KOPT-K1 (cell line): ENCODE data around the gene NEDD4L.

Experiments
- H3K27ac ChIP-seq: fragments of 200-600 bp; sonication (generic); 2 replicates; pipeline ENCODE4 v1.5.1; 2016; ENCODE audit warnings: antibody characterized with exemption, mild to moderate bottlenecking, low read depth, low read length; ENCODE audit not compliant: poor library complexity, severe bottlenecking
- H3K36me3 ChIP-seq: fragments of 200-600 bp; sonication (generic); 2 replicates; pipeline ENCODE4 v1.5.1; 2017; ENCODE audit warnings: antibody characterized with exemption, mild to moderate bottlenecking, low read length, moderate library complexity; ENCODE audit not compliant: insufficient read depth
- H3K9me3 ChIP-seq: fragments of 200-600 bp; sonication (generic); 2 replicates; pipeline ENCODE4 v1.5.1; 2017; ENCODE audit warnings: antibody characterized with exemption, low read length, mild to moderate bottlenecking; ENCODE audit not compliant: insufficient read depth, poor library complexity, severe bottlenecking

The NEDD4L gene

DNA sequence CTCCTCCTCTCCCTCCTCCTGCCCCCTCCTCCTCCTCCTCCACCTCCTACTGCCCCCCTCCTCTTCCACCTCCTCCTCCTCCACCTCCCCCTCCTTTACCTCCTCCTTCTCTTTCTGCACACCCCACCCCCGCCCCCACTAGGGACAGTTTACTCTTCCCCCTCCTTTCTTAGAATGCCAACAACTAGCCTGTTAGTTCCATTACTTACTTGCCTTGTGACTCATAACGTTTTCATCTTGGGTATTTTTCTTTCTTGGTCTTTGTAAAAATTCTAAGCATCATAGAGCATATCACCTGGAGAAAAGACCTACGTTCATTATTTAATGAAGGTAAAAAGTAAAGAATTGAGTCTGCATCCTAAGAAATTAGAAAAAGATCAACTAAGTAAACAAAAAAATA is 165.3 kb downstream of the NEDD4L start:
- no peak overlapping the region for H3K27ac ChIP-seq
- H3K36me3 ChIP-seq = no peaks in the 10 kb centered on the region
- H3K9me3 ChIP-seq = no peaks in the 10 kb centered on the region

DNA sequence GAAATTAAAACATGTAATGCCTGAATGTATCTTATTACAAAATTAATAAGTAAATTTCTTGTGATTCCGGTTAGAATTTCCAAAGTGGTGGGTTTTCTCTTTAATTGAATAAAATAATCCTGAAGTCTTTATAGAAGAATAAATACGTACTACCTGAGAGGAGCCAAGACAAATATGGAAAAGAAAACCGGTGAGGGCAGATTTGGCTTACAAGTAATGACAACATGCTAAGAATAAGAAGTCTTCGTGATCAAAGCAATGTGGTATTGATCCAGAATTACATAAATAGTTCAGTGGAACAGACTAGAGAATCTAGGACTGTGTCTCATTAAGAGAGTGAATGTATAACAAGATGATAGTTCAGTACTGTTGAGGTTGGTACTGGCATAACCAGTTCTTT is 167.5 kb downstream of the NEDD4L start:
- Histone ChIP-seq H3K36me3 (no peaks in the 10 kb centered on the region), H3K27ac (no peak overlapping the region), H3K9me3 (no peaks in the 10 kb centered on the region)

DNA sequence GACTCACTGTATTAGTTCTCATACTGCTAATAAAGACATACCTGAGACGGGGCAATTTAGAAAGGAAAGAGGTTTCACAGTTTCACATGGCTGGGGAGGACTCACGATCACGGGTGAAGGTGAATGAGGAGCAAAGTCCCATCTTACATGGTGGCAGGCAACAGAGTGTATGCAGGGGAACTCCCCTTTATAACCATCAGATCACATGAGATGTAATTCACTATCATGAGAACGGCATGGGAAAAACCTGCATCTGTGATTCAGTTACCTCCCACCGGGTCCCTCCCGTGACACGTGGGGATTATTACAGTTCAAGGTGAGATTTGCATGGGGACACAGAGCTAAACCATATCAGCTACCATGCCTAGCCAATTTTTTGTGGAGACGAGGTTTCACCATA is 168.2 kb downstream of the NEDD4L start:
- no peaks in the 10 kb centered on the region for H3K36me3 ChIP-seq
- no peak overlapping the region for H3K27ac ChIP-seq
- H3K9me3 ChIP-seq = no peaks in the 10 kb centered on the region

DNA sequence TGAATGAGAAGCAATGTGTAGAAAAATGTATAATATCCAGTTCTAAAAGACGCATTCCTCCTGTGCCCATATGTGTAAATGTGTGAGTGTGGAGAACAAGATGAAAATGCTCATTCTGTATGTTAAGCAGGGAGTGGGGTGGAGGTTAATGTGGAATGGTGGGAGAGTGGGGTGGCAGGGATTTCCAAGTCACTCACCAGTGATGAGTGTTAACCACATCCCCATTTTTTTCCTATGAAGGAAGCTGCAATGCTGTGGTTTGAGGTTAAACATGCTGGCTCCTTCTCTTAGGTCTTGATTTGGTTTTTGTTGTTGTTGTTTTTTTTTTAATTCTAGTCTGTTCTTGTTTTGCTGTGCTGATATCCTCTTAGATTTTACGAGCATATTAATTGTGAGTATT is 169.4 kb downstream of the NEDD4L start:
- Histone ChIP-seq H3K9me3 (no peaks in the 10 kb centered on the region), H3K27ac (no peak overlapping the region)

GRCh38 chr18:58215011-58215410 is 171.0 kb downstream of the NEDD4L start:
- no peaks in the 10 kb centered on the region for H3K36me3 ChIP-seq
- no peaks in the 10 kb centered on the region for H3K9me3 ChIP-seq
- no peak overlapping the region for H3K27ac ChIP-seq

More for the DNA sequence above, 169.4 kb downstream of the NEDD4L start:
- H3K36me3 ChIP-seq = no peaks in the 10 kb centered on the region

DNA sequence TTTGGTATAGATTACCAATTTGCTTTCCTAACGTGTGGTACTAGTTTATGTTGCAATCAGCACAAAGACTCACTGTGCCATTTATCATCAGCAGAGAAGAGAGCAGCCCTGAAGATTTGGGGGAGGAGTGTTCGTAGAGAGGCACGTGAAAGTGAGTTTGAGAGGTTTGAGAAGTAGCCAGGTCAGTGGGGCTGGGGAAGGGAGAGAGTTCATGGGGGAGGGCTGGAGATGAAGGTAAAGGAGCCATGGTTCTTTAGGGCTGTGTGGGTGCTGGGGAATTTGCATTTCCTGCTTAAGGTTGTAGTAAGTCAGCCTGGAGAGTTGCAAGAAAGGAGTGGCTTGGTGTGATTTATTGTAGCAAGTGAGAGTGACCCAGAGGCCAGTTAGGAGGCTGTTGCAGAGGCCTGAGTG is 172.1 kb downstream of the NEDD4L start:
- no peaks in the 10 kb centered on the region for H3K36me3 ChIP-seq
- no peak overlapping the region for H3K27ac ChIP-seq
- H3K9me3 ChIP-seq = no peaks in the 10 kb centered on the region

DNA sequence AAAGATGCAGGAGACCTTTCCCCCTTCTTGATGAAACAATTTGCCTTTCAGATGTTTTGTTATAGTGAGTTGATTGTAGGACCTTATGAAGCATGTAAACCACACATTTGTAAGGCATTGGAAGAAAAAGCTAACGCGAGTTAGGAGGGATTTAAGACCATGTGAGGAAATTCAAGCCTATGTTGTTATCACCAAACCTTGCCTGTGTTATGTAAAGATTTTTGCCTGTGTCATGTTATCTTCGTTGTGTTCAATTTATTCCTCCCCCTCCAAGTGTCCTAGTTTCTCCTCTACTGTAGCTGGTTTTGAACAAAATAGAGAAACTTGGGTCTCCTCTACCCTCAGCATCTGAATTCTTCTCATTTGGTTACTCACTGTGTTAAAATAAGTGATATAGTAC is 173.0 kb downstream of the NEDD4L start:
- Histone ChIP-seq H3K27ac (no peak overlapping the region), H3K36me3 (no peaks in the 10 kb centered on the region), H3K9me3 (no peaks in the 10 kb centered on the region)

DNA sequence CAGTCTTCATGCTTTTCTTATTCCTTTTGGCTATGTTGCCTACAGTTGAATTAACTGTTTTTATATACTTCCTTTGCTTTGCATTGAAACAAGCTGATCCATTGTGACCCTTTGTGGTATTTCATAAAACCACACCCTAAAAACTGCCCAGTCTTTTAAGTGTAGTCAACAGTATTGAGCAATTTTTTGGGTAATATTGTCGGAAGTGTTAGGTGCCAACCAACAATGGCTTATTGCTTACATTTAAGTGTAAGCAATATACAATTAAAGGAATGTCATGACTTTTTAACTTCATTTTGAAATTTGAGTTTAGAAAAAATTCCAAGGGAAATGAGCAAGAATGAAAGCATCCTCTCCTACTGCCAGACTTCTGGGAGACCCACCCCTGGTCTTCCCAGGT is 174.1 kb downstream of the NEDD4L start:
- Histone ChIP-seq H3K9me3 (no peaks in the 10 kb centered on the region), H3K27ac (no peak overlapping the region), H3K36me3 (no peaks in the 10 kb centered on the region)

- H3K9me3 ChIP-seq = no peaks in the 10 kb centered on the region
- H3K27ac ChIP-seq = no peak overlapping the region
- H3K36me3 ChIP-seq = no peaks in the 10 kb centered on the region
Measured at GRCh38 chr18:58221060-58221725, 177.2 kb downstream of the NEDD4L start.

- no peaks in the 10 kb centered on the region for H3K36me3 ChIP-seq
- H3K27ac ChIP-seq = no peak overlapping the region
- no peaks in the 10 kb centered on the region for H3K9me3 ChIP-seq
Measured at GRCh38 chr18:58222432-58223125, 178.6 kb downstream of the NEDD4L start.

DNA sequence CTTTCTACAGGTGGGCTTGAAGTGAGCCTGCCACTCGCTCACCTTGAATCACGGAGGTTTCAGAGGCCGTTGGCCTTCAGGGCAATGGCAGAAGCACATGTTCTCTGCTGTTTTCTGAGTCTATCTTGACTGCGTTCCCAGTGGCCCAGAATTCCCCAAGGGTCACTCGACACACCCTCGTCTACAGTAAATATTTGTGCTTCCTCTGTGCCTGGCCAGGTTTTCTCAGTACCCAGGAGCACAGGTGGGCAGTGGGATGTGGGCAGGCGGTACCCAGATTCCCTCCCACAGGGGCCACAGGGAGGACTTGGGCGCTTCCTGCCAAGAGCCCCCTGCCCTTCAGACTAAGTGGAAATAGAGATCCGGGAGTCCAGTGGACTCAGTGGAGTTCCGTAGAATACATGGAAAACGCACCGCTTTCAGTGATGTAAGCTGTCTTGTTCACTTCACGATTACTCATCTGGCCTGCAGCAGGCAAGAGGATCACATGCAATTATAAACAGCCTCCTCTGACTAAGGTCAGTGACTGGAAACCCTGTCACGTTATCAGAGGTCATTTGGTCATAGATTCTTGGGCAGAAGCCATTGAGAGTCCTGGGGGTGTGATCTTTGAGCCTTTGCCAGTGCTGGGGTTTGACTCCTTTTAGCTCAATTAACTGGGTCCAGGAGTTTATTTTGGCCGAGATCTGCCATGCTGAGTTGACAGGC is 179.8 kb downstream of the NEDD4L start:
- Histone ChIP-seq H3K9me3 (no peaks in the 10 kb centered on the region), H3K27ac (no peak overlapping the region), H3K36me3 (no peaks in the 10 kb centered on the region)

DNA sequence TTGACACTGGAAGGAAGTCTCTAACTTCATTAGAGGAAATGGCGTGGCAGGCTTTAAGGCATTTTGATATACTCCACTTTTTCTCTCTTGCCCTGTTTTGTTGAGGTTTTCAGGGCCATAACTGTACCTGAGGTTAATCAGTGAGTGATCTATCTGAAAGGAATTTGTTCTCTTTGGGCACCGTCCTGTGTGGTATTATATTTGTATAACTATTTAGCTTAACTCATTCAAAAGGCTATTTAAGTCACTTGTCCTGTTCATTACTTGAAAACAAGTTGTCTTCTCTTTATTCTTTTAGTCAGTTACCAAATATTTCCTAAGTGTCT is 180.4 kb downstream of the NEDD4L start:
- Histone ChIP-seq H3K36me3 (no peaks in the 10 kb centered on the region), H3K9me3 (no peaks in the 10 kb centered on the region), H3K27ac (no peak overlapping the region)

DNA sequence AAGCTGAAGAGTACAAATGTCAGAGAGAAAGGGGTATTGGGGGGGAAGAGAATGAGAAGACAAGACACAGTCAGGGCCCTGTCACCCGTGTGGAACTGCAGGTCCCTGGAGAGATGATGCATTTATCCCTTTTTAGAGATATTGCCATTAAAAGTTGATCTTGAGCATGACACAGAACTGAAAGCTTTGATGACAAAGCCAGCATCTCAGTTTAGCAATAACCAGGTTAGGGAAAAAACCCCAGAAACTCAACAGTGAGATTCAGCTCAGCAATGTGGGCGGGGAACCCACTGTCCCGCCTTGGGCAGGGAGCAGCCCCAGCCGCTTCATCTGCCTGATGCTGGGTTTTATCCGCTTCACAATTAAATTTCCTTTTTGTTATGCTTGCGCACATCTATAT is 181.1 kb downstream of the NEDD4L start:
- Histone ChIP-seq H3K36me3 (no peaks in the 10 kb centered on the region), H3K9me3 (no peaks in the 10 kb centered on the region), H3K27ac (no peak overlapping the region)

DNA sequence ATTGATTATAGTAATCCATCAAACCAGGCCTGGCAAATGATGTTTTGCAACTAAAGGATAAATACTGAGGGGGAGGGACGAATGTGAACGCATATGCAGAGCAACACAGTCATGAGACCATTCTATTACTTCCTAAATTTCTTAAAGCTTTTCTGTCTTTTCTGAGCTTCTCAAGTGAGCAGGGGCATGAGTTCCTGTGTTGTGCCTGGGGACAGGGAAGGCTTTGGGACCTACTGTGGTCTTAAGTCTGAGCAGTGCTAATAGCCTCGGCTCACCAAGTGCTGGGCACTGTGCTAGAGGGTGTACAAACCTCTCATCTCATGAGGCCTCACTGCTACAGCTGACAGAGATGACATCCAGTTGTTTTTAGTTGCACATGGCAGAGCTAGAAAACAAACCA is 182.4 kb downstream of the NEDD4L start:
- no peaks in the 10 kb centered on the region for H3K36me3 ChIP-seq
- H3K9me3 ChIP-seq = no peaks in the 10 kb centered on the region
- no peak overlapping the region for H3K27ac ChIP-seq

DNA sequence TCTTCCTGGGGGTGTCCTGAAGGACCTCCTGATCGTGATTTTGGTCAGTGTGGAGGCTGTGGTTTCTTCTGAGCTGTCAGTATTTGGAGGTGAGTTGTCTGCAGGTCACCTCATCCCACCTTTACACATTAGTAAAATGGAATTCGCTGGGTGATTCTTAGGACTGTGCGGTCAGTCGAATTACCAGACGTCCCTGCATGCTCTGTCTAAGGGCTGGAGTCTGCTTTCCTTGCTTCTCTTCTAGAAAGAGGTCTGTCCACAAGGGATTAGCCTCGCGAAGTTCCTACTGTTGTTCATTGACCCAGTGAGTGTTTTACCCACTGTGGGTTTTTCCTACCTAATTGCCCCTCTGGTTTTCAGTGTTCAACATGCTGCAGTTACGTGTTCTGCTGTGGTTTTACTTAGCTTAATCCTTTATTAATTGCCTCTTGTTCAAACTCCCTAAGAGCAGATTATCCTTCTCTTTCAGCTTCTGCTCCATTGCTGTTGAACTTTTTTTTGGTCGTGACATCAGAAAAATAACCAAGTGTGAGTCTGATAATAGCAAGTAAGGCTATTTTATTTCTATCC is 183.4 kb downstream of the NEDD4L start:
- H3K27ac ChIP-seq = no peak overlapping the region
- H3K36me3 ChIP-seq = no peaks in the 10 kb centered on the region
- H3K9me3 ChIP-seq = no peaks in the 10 kb centered on the region
